ENCODE measurements around the gene KCNK16. TPM values are rescaled to one million over a fixed set of nuclear protein-coding genes. Genes with fewer than 3 reads are reported as not detected.

The KCNK16 gene
- total and polyA plus RNA-seq, 10 of the 15 experiments (the other 5 are each of a cell fraction or from before 2014, with no cell fraction given) = not detected

DNA sequence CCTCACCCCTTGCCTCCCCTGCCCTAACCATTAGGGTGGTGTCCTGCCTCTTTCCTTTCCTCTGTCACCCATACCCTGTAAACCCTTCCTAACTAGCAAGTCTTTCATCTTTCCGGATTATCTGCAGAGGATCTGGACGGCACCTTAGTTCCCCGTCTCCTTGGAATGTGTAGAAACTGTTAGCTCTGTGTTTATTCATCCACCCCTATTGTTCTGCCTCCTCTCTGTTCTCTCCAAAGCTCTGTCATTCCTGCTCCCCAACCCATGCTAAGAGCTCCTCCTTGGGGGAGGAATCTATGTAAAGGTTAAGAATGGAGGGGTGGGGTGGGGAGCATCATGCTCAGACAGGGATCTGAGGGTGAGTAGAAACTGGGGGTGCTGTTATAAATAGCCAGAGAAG lies 53.8 kb downstream of the KCNK16 start:
- no peak overlapping the region for H3K27ac ChIP-seq (ENCODE audit: control insufficient read depth, insufficient read depth)
- ChIA-PET POLR2A (no interaction called here), SMC1A (ENCODE audit: uncharacterized antibody, unreplicated experiment) (interaction anchor here (0.5 kb wide), 1 partner anchor 488 kb away, joined by 3 read pairs; no protein-coding TSS in a partner anchor), RAD21 (ENCODE audit: unreplicated experiment) (no interaction called here), CTCF (no interaction called here)
- DNase-seq (ENCODE audit: low read depth, low spot score) = no peak
- ATAC-seq = no peak
- TF ChIP-seq RBBP5 (conservative IDR thresholded peaks at IDR 0.05) (no peak), EGR1 (IDR thresholded peaks at IDR 0.05; ENCODE audit: borderline replicate concordance in 1 of 2, low read depth in 2 of 2, low read length in 2 of 2) (no peak), E2F8 (IDR thresholded peaks at IDR 0.05; ENCODE audit: low read depth, partially characterized antibody) (no peak), GABPA (IDR thresholded peaks at IDR 0.05; ENCODE audit: low read depth) (no peak), CHD2 (IDR thresholded peaks at IDR 0.05; ENCODE audit: borderline replicate concordance, low read depth, low read length) (no peak), SUZ12 (IDR thresholded peaks at IDR 0.05; ENCODE audit: unreplicated experiment) (no peak), EP300 (IDR thresholded peaks at IDR 0.05; ENCODE audit: borderline replicate concordance in 1 of 2, control insufficient read depth in 1 of 2, low read depth in 2 of 2, low read length in 2 of 2) (no peak), SP1 (IDR thresholded peaks at IDR 0.05; ENCODE audit: low read depth, low read length) (no peak), BRCA1 (IDR thresholded peaks at IDR 0.05; ENCODE audit: low read depth, low read length) (no peak), RAD21 (IDR thresholded peaks at IDR 0.05; ENCODE audit: insufficient read depth, low read depth, low read length) (no peak), NR2C1 (IDR thresholded peaks at IDR 0.05) (no peak), TBL1XR1 (IDR thresholded peaks at IDR 0.05; ENCODE audit: low read depth, low read length) (no peak)
- TF ChIP-seq, protein P1, sequence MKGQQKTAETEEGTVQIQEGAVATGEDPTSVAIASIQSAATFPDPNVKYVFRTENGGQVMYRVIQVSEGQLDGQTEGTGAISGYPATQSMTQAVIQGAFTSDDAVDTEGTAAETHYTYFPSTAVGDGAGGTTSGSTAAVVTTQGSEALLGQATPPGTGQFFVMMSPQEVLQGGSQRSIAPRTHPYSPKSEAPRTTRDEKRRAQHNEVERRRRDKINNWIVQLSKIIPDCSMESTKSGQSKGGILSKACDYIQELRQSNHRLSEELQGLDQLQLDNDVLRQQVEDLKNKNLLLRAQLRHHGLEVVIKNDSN (IDR thresholded peaks at IDR 0.05; ENCODE audit: borderline replicate concordance, extremely low read length, insufficient read depth, low read depth, low read length) = no peak
- TF ChIP-seq, protein P2, sequence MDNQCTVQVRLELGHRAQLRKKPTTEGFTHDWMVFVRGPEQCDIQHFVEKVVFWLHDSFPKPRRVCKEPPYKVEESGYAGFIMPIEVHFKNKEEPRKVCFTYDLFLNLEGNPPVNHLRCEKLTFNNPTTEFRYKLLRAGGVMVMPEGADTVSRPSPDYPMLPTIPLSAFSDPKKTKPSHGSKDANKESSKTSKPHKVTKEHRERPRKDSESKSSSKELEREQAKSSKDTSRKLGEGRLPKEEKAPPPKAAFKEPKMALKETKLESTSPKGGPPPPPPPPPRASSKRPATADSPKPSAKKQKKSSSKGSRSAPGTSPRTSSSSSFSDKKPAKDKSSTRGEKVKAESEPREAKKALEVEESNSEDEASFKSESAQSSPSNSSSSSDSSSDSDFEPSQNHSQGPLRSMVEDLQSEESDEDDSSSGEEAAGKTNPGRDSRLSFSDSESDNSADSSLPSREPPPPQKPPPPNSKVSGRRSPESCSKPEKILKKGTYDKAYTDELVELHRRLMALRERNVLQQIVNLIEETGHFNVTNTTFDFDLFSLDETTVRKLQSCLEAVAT (IDR thresholded peaks at IDR 0.05) = no peak
- no peaks in the 10 kb centered on the region for H3K79me2 ChIP-seq (ENCODE audit: control insufficient read depth, insufficient read depth, low read length)
- intact Hi-C loops (cut with micrococcal nuclease; ENCODE audit: unreplicated experiment) = no loop called here
- no peak overlapping the region for H3K4me2 ChIP-seq (ENCODE audit: control insufficient read depth, insufficient read depth)
- no peaks in the 10 kb centered on the region for H3K36me3 ChIP-seq (ENCODE audit: control insufficient read depth in 2 of 2, insufficient read depth in 2 of 2, low read length in 1 of 2)
- no peaks in the 10 kb centered on the region for H3K9me3 ChIP-seq (replicated peaks; ENCODE audit: control insufficient read depth, insufficient read depth, low read length)
- H4K20me1 ChIP-seq (ENCODE audit: control insufficient read depth, insufficient read depth) = no peaks in the 10 kb centered on the region
- no peak overlapping the region for H3K4me3 ChIP-seq
- no TSS peak for BruUV-seq (replicated peaks)
- in situ Hi-C loops (cut with MboI) = no loop called here
- FAIRE-seq = no peak
- WGBS (ENCODE audit: insufficient coverage, insufficient replicate concordance, low lambda C conversion rate, missing lambda C conversion rate) = 44% methylated on average over 3 of the region's 3 CpGs
- no peak overlapping the region for H3K9ac ChIP-seq (ENCODE audit: control insufficient read depth, insufficient read depth, low read length)
- H3K27me3 ChIP-seq (replicated peaks in 1 of 2; ENCODE audit: control insufficient read depth in 2 of 2, insufficient read depth in 2 of 2, low read length in 1 of 2) = no peaks in the 10 kb centered on the region; a peak in 1 of 4 replicates
- no peaks in the 10 kb centered on the region for H3K4me1 ChIP-seq (ENCODE audit: control insufficient read depth, insufficient read depth, low read length)
- no peak overlapping the region for H2AFZ ChIP-seq (ENCODE audit: control insufficient read depth, low read depth, low read length)

Data from GM12878 (cell line).